BE2C (cell line): ENCODE results near the gene TRAF2.

Source experiments
- DNase-seq: peaks from one replicate; pipeline ENCODE4 v3.0.0-alpha.2; 2020
- H3K27me3 ChIP-seq: fragments of 250-450 bp; sonication (Bioruptor Pico); 2 replicates; pipeline ENCODE4 v1.5.1; 2020; ENCODE audit warnings: mild to moderate bottlenecking
- H3K36me3 ChIP-seq: fragments of 250-450 bp; sonication (Bioruptor Pico); 2 replicates; pipeline ENCODE4 v1.5.1; 2020; ENCODE audit warnings: mild to moderate bottlenecking
- H3K4me1 ChIP-seq: fragments of 250-450 bp; sonication (Bioruptor Pico); 2 replicates; pipeline ENCODE4 v1.5.1; 2020
- H3K4me3 ChIP-seq: 2 replicates; pipeline ENCODE4 v1.5.1; 2011; ENCODE audit warnings: low read depth, low read length
- H3K9me3 ChIP-seq: fragments of 250-450 bp; sonication (Bioruptor Pico); 2 replicates; pipeline ENCODE4 v1.5.1; 2020
- TF ChIP-seq, protein P1 (sequence below): IDR thresholded peaks from 2 replicates; pipeline ENCODE4 v1.5.1; 2012; ENCODE audit warnings: mild to moderate bottlenecking, low read depth, low read length

TRAF2 gene

DNA sequence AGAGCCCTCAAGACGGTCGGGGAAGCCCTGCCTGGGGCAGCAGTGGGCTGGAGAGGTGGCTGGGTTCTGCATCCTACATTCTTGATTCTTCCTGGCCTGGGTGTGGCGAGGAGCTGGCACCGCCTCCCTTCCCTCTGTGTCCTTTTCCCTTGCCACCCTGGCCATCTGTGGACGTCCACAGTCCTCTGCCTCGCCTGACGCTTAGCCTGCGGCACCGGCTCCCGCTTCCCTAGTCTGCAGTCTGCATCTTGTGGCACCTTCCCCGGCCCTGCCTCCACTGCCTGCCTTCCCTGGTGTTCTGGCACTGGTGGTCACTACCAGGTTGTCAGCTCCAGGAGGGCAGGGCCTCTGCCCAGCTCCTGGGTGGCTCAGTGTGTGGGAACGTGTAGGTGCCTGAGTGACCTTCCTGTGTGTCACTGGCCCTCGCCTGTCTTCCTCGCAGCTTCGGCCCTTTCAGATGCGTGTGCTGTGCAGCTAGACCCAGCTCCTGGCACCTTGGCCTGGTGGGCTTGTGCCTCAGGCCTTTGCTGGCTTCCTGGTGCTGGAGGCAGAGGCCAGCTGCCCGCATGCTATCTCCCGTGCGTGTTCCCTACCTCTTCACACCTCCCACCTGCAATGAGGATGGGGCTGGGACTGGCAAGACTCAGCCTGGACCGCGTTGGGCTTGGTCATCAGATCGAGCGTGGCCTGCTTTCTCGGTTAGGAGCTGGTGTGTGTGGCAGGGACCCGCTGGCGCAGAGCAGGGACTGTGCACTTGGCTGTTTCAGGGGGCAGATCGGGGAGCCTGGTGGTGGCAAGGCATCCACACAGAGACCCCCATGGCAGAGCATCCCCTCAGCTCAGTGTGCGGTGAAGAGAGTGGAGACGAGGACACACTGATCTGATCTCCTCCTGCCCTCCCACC is 20.9 kb downstream of the TRAF2 start:
- Histone ChIP-seq H3K4me1 (peaks cover 7% of the 10 kb centered on the region), H3K36me3 (peaks cover 75% of the 10 kb centered on the region), H3K9me3 (no peaks in the 10 kb centered on the region), H3K4me3 (no peak overlapping the region), H3K27me3 (no peaks in the 10 kb centered on the region)
- DNase-seq, result no peak
- TF ChIP-seq, protein P1, sequence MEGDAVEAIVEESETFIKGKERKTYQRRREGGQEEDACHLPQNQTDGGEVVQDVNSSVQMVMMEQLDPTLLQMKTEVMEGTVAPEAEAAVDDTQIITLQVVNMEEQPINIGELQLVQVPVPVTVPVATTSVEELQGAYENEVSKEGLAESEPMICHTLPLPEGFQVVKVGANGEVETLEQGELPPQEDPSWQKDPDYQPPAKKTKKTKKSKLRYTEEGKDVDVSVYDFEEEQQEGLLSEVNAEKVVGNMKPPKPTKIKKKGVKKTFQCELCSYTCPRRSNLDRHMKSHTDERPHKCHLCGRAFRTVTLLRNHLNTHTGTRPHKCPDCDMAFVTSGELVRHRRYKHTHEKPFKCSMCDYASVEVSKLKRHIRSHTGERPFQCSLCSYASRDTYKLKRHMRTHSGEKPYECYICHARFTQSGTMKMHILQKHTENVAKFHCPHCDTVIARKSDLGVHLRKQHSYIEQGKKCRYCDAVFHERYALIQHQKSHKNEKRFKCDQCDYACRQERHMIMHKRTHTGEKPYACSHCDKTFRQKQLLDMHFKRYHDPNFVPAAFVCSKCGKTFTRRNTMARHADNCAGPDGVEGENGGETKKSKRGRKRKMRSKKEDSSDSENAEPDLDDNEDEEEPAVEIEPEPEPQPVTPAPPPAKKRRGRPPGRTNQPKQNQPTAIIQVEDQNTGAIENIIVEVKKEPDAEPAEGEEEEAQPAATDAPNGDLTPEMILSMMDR, result no peak

GRCh38 chr9:136910197-136910900 is 24.0 kb downstream of the TRAF2 start:
- Histone ChIP-seq H3K27me3 (no peaks in the 10 kb centered on the region), H3K4me1 (no peaks in the 10 kb centered on the region), H3K9me3 (no peaks in the 10 kb centered on the region), H3K4me3 (no peak overlapping the region), H3K36me3 (peaks cover 69% of the 10 kb centered on the region)
- DNase-seq, result no peak
- TF ChIP-seq, protein P1, result no peak

DNA sequence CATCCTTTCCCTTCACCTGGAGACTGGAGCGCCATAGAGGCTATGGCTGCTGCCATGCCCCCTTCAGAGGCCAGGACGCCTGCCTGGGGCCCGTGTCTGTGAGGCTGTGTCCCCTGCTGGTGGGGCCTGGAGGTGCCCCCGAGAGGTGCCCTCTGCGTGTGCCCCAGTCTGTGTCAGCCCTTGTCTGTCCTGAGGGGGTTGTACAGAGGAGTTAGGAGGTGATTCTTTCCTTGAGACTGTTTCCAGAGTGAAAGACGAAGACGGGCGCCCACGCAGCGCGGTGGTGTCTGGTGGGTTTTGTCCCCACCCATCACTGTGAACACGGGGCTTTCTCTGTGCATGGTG is 24.6 kb downstream of the TRAF2 start:
- Histone ChIP-seq H3K27me3 (no peaks in the 10 kb centered on the region), H3K4me1 (no peaks in the 10 kb centered on the region), H3K36me3 (peaks cover 64% of the 10 kb centered on the region), H3K4me3 (no peak overlapping the region), H3K9me3 (no peaks in the 10 kb centered on the region)
- no peak for DNase-seq
- TF ChIP-seq, protein P1, result peak; percentile 21; the same call in 1 of the 2 replicates

- H3K36me3 ChIP-seq, result peaks cover 55% of the 10 kb centered on the region
- TF ChIP-seq, protein P1, result no peak
These were observed 27.6 kb downstream of the TRAF2 start for GRCh38 chr9:136913701-136914438.

DNA sequence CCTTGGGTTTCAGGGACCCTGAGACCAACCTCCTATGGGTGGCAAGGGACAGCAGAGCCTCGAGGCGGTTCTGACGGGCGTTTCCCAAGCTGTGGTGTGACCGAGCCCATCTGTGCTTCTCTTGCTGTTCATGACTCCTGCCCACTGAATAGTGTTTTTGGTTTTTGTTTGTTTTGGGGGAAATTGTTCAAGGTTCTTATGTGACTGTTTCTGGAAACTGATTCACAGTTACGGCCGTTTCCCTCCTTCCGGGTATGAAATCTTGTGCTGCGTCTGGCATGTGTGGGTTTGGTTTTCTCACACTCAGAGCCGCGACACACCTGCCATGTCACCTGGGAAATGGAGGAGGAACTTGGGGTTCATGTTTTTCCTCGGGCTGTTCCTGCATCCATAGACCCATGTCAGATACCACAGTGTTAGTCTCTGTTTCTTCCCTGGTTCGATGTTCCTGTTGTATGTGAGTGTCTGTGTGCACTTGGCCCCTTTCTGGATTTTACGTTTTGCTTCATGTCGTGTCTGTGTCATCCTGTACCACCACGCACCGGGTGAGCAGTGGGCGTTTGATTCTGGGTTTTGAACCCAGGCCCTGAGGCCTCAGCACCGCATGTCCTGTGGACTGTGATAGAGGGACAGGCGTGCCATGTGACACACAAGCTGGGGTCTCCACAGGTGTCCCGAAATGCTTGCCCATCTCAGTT is 29.5 kb downstream of the TRAF2 start:
- Histone ChIP-seq H3K4me1 (no peaks in the 10 kb centered on the region), H3K4me3 (no peak overlapping the region)
- TF ChIP-seq, protein P1, result no peak

More at GRCh38 chr9:136913701-136914438, 27.6 kb downstream of the TRAF2 start:
- Histone ChIP-seq H3K4me3 (no peak overlapping the region), H3K4me1 (no peaks in the 10 kb centered on the region), H3K9me3 (no peaks in the 10 kb centered on the region), H3K27me3 (no peaks in the 10 kb centered on the region)
- no peak for DNase-seq

More for the DNA sequence above, 29.5 kb downstream of the TRAF2 start:
- peaks cover 56% of the 10 kb centered on the region for H3K36me3 ChIP-seq
- H3K27me3 ChIP-seq, result no peaks in the 10 kb centered on the region
- H3K9me3 ChIP-seq, result no peaks in the 10 kb centered on the region
- DNase-seq, result no peak
